GM18907 (cell line): ENCODE results near the gene TMEM97.

Experiments
- ATAC-seq: cut with Tn5 transposase; IDR thresholded peaks from one replicate; pipeline ENCODE4 v1.9.1; 2021; ENCODE audit warnings: mild to moderate bottlenecking, moderate library complexity; ENCODE audit not compliant: unreplicated experiment

TMEM97 gene

GRCh38 chr17:28363776-28364650, 45.0 kb downstream of the TMEM97 start:
- no peak for ATAC-seq

- ATAC-seq = no peak
These were observed 45.8 kb downstream of the TMEM97 start, which contains the start of gene SEBOX for GRCh38 chr17:28364665-28365363. Gene SEBOX, minus strand, starts transcription at chr17:28365199. Its CDS starts 48 bp downstream, at chr17:28365151.

GRCh38 chr17:28365487-28365886, 46.5 kb downstream of the TMEM97 start:
- no peak for ATAC-seq

GRCh38 chr17:28366605-28367004, 47.6 kb downstream of the TMEM97 start:
- ATAC-seq = no peak

GRCh38 chr17:28367641-28368305, 48.8 kb downstream of the TMEM97 start:
- no peak for ATAC-seq

- ATAC-seq = no peak
These were observed 49.4 kb downstream of the TMEM97 start for GRCh38 chr17:28368306-28368831.

GRCh38 chr17:28368915-28369683, 50.1 kb downstream of the TMEM97 start:
- no peak for ATAC-seq

- ATAC-seq = no peak
These were observed 50.7 kb downstream of the TMEM97 start for GRCh38 chr17:28369684-28370034.

GRCh38 chr17:28370035-28370743, 51.2 kb downstream of the TMEM97 start, which contains the start of gene VTN:
Gene VTN, minus strand, starts transcription at chr17:28370307. Its CDS starts 104 bp downstream, at chr17:28370203.
- no peak for ATAC-seq

- no peak for ATAC-seq
These were observed 51.7 kb downstream of the TMEM97 start for GRCh38 chr17:28370744-28371103.

GRCh38 chr17:28371245-28372202, 52.5 kb downstream of the TMEM97 start, which contains the start of gene SARM1:
Gene SARM1, plus strand, starts transcription at chr17:28371694. Its CDS starts 339 bp downstream, at chr17:28372033.
- peak; percentile 85 for ATAC-seq

GRCh38 chr17:28372203-28372944, 53.4 kb downstream of the TMEM97 start:
- peak; percentile 12 for ATAC-seq

- no peak for ATAC-seq
These were observed 53.9 kb downstream of the TMEM97 start for GRCh38 chr17:28372945-28373274.
